NCI-H82 treated with DMSO at 0.1 percent for 48 hours (cell line): Measurements from ENCODE around the gene AUTS2.
A peak's percentile ranks its signal among the peaks of the same experiment; 100 is the strongest.

ENCODE experiments used
- DNase-seq: peaks from one replicate; lab custom pipeline; 2025; ENCODE audit not compliant: unreplicated experiment; lab: John Stamatoyannopoulos, UW

The AUTS2 gene

DNA sequence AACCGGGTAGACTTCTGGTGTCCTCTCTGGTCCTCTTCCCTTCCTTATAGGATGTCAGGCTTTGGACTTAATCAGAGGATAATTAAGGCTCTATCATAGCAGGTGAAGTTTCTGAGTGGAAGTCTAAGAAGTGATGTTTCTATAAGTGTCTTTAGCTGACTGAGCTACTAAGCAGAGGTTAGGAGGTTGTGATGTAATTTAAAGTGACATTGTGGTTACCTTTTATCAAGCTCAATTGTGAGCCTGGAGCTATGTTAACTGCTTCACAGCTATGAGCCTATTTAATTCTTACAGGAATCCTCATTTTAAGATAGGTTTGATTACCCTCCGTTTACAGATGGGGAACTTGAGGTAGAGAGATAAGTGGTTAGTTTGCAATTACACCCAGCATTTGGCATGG is 365.1 kb downstream of the AUTS2 start:
- no peak for DNase-seq

- no peak for DNase-seq
Observed at GRCh38 chr7:69966766-69967591, 368.7 kb downstream of the AUTS2 start.

DNA sequence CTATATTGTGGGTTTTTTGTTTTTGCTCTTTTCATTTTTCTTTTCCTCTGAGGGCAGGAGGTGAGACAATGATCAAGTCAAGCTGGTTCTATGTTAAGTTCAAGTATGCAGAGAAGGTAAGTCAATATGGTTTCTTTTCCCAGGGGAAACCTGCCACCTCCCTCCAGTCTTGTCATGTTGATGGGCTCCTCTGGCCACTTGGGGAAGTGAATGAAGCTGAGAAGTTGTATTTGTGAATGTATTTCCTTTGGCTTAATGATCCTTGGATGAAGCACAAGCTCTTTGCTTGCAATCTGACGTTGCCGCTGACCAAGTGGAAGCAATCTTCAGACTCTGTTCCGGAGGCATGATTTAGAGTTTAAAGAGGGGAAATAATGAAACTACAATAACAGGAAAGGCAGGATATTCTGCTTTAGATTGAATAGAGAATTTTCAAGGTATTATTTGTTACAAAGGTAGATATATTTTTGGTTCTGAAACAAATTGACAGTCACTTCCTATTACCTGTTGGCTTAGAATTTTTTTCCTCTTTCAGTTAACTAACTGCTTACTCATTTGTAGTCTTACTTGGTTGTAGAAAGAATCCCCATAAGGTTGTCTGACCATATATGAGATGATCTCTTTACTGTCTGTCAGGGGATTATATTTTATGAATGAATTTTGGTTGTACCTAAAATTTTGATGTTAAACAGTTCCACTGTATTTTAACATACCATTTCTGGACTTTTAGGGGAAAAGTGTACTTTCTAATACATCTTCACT is 369.6 kb downstream of the AUTS2 start:
- no peak for DNase-seq

GRCh38 chr7:69968969-69969556 is 370.8 kb downstream of the AUTS2 start:
- no peak for DNase-seq

DNA sequence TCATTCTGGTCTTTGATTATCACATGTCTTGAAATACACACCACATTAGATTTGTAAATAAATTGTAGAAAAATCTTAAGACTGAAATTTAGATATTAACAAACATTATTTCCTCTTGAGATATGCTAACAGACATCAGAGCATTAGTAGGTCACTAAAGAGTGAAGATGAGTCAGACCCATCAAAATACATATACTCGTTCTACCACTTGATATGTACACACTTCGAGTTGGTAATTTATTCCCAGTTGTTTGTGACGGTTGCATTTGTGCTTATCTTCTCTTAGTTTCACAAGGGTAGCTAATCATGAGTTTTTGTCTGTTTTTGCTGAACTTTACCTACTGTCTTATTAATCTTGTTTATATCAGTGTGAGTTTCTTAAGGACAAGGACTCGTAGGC is 383.4 kb downstream of the AUTS2 start:
- DNase-seq = no peak

DNA sequence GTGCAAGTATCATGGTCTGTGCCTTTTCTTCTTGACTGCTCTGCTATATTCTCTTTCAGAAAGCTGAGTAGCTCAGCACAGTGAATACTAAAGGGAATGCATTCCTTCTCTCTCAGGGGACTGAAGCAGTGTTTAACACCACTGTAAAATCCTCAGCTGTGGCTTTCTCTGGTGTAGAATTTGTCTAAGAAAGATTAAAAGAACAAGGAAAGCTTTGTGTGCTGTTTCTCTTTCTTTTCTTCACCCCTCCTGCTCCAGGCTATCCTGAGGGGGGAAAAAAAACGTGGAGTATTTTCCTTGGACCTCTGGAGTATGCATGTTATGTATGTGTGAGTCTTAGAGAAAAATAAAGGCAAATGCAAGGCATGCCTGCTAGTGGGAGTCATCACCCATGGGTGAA is 383.9 kb downstream of the AUTS2 start:
- DNase-seq = no peak

GRCh38 chr7:69989551-69989950 is 391.3 kb downstream of the AUTS2 start:
- no peak for DNase-seq

- DNase-seq = no peak
Observed at GRCh38 chr7:69992938-69993337, 394.7 kb downstream of the AUTS2 start.

DNA sequence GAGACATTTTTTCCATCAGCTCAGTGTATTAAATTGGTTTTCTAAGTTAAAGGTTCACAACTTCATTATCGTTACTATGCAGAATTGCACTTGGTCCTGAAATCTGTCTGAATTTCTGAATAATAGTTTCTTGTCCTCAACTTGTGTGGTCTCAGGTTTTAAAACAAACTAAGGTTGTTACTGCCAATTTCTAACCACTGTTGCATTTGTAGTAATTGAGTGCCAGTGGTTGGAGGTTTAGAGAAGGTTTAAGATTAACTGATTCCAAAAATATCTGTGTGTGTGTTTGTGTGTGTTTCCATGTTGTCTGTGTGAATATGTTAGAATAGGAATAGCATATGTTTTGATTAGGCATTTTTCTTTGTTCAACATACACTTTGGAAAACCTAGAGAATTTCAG is 395.9 kb downstream of the AUTS2 start:
- DNase-seq = no peak

GRCh38 chr7:69994886-69995542 is 396.7 kb downstream of the AUTS2 start:
- DNase-seq = no peak

DNA sequence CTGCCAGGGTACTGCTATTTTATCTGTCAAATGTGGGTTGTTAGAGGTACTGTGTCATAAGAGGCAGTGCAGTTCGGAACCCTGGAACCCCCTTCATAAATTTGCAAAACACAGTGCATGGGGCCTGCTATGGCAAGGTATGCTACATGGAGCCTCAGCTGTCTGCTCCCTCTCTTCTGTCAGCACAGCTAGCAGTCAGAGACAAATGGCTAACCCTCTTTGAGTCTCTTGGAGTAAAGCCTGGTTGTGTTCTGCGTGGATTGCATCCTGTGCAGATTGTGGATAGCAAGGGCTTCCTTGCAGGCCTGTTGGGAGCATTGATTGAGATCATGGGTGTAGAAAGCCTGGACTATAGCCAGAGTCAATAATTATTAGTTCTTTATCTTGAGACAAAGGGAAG is 397.8 kb downstream of the AUTS2 start:
- no peak for DNase-seq

DNA sequence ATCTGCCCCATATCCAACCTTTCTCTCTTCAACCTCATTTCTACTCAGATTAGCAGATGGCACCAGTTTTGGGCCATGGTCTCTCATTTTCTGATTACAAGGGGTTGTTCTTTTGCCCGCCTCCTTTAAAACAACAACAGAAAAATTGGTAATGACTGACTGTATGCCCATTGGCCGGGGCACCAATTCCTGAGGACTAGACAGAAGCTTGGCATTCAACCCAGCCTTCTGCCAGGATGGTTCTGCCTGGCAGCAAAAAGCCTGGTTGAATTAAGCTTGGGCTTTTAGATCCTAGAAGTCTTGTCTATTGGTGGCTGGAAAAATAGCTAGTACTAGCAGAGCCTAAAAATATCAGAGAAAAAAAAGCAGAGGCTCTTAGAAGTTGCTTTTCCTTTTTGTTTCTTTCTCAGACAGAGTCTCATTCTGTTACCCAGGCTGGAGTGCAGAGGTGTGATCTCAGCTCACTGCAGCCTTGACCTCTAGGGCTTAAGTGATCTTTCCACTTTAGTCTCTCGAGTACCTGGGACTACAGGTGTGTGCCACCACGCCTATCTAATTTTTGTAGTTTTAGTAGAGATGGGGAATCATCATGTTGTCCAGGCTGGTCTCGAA is 402.6 kb downstream of the AUTS2 start:
- no peak for DNase-seq

- no peak for DNase-seq
Observed at GRCh38 chr7:70005480-70005879, 407.2 kb downstream of the AUTS2 start.

DNA sequence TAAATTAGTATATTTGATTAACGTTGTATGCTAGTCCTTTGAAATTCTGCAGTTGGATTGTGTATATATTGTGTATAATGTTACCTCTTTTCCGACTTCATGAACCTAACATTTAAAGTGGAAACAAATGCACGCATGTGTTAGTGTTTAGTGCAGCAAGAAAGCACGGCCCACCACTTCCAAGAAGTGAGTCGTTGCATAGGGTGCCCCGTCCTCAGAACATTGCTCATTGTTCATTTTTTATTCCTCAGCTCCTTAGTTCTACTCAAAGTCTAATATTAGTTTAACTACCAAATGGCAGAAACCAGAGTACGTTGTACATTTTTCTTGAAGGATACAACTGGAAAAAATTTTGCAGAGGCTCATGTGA is 407.6 kb downstream of the AUTS2 start:
- no peak for DNase-seq

- peak; percentile 67 for DNase-seq
Observed at GRCh38 chr7:70006261-70006920, 408.1 kb downstream of the AUTS2 start.

- no peak for DNase-seq
Observed at GRCh38 chr7:70008466-70008865, 410.2 kb downstream of the AUTS2 start.

DNA sequence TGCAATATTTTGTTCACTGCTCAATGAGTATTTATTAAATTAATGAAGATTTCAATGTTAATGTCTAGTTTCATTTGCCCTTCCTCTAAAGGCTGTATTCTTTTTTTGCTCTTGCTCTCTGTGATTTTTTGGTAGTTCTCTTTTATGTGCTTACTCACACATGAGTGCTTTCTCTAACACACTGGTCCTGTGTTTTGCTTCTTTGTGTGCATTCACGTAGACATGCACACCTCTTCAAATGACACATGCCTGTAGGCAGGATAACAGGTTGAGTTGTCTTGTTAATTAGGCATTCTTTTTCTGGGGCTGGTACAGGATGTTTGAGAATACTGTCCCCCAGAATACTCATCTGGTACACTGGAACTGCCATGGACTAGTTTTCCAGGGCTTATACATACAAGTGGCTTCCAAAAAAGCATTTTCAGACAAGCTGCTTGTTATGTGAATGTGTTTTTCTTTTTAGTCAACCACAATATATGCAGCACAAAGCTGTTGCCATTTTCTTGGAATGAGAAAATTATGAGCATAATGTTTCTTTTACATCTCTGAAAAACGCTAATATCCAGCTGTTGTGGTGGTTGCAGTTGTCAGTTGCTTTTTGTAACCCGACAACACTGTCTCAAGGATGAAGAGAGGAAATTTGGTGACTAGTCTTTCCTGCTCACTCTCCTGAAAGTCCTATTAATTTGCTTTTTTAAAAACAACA is 416.4 kb downstream of the AUTS2 start:
- DNase-seq = no peak

GRCh38 chr7:70015353-70015752 is 417.1 kb downstream of the AUTS2 start:
- DNase-seq = no peak

DNA sequence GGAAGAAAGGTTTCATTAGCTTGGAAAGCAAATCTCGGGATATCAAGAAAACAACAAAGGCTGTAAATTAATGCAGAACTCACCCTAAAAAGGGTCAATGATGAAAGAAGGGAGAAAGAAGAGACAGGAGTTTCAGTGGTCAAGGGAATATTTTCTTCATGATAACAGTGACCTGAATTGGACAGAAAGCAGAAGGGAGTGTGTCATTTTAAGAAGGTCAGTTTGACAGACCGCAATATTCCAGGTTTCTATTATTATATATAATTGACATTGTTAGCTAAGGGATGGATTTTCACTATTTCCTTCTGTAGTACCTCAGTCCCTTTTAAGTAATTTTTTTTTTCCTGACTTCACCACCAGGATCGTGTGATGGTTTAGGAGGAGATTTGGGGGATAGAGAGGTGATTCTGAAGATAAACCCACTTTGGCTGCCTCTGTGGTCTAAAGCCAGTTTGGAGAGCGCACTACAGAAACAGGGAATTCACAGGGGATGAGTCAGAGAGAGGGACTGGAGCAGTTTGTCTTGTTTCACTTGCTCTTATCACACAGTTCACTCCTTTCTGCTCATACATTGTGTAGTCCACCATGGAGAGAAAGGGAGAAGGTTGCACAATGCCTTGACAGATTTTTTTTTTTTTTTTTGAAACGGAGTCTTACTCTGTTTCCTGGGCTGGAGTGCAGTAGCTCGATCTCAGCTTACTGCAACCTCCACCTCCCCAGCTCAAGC is 417.9 kb downstream of the AUTS2 start:
- DNase-seq = no peak
